ENCODE measurements around the gene SPTBN5.
A peak's percentile ranks its signal among the peaks of the same experiment; 100 is the strongest.
"Not testable (repeated sequence)": the region's sequence is repeated elsewhere in the genome, so short reads cannot be mapped to it uniquely, and the experiment has no call there.

Gene SPTBN5

GRCh38 chr15:41843571-41843970, 50.3 kb downstream of the SPTBN5 start:
- no peak for DNase-seq

- DNase-seq: no peak
These were observed 51.6 kb downstream of the SPTBN5 start for GRCh38 chr15:41842229-41842628.

GRCh38 chr15:41841131-41841530, 52.7 kb downstream of the SPTBN5 start:
- no peak for DNase-seq

GRCh38 chr15:41840673-41841072, 53.2 kb downstream of the SPTBN5 start:
- no peak for DNase-seq

GRCh38 chr15:41839781-41840491, 53.9 kb downstream of the SPTBN5 start:
- no peak for DNase-seq

GRCh38 chr15:41838400-41838897, 55.4 kb downstream of the SPTBN5 start, which contains the start of gene PLA2G4B:
PLA2G4B (plus strand) TSS chr15:41838847; CDS start chr15:41838914, 67 bp downstream.
- no peak for DNase-seq

GRCh38 chr15:41836713-41837454, 57.0 kb downstream of the SPTBN5 start:
- DNase-seq: no peak

- no peak for DNase-seq
These were observed 57.8 kb downstream of the SPTBN5 start for GRCh38 chr15:41836073-41836472.

GRCh38 chr15:41834096-41834495, 59.8 kb downstream of the SPTBN5 start:
- DNase-seq: no peak

GRCh38 chr15:41832875-41833274, 61.0 kb downstream of the SPTBN5 start:
- no peak for DNase-seq

GRCh38 chr15:41832208-41832607, 61.6 kb downstream of the SPTBN5 start:
- DNase-seq: no peak

GRCh38 chr15:41831291-41831690, 62.6 kb downstream of the SPTBN5 start:
- DNase-seq: not testable (repeated sequence)

- DNase-seq: no peak
These were observed 63.8 kb downstream of the SPTBN5 start for GRCh38 chr15:41829959-41830646.

- DNase-seq: no peak
These were observed 65.1 kb downstream of the SPTBN5 start for GRCh38 chr15:41828807-41829141.

GRCh38 chr15:41827880-41828806, 65.7 kb downstream of the SPTBN5 start, which contains the start of gene JMJD7:
JMJD7 (plus strand) TSS chr15:41828092; CDS start chr15:41828125, 33 bp downstream.
- peak; percentile 58 to 94 (median 86) for DNase-seq

GRCh38 chr15:41827290-41827879, 66.5 kb downstream of the SPTBN5 start:
- DNase-seq: no peak

- DNase-seq: no peak
These were observed 68.0 kb downstream of the SPTBN5 start for GRCh38 chr15:41825572-41826535.

GRCh38 chr15:41825145-41825544, 68.7 kb downstream of the SPTBN5 start:
- no peak for DNase-seq

GRCh38 chr15:41824062-41824745, 69.6 kb downstream of the SPTBN5 start:
- DNase-seq: no peak

GRCh38 chr15:41823502-41823901, 70.4 kb downstream of the SPTBN5 start:
- DNase-seq: no peak

All from C1 segment of cervical spinal cord (tissue), 14 donors.